HepG2 (cell line): Measurements from ENCODE around the gene AKAP1. TPM values are rescaled to one million over a fixed set of nuclear protein-coding genes. Genes with fewer than 3 reads are reported as not detected.

Experiments used
- AHR ChIP-seq: IDR thresholded peaks from 2 replicates; pipeline ENCODE4 v1.6.1; 2018; ENCODE audit warnings: missing genetic modification reagents, missing compliant biosample characterization
- ARNT2 ChIP-seq: sonication (generic); formaldehyde crosslinking; IDR thresholded peaks from 2 replicates; pipeline ENCODE4 v1.8.0; 2022; ENCODE audit warnings: mild to moderate bottlenecking, low read depth, missing genetic modification reagents, moderate library complexity
- CHCHD3 ChIP-seq: sonication (generic); formaldehyde crosslinking; IDR thresholded peaks from 2 replicates; pipeline ENCODE4 v1.8.0; 2022; ENCODE audit warnings: mild to moderate bottlenecking, missing genetic modification reagents, moderate library complexity
- DMAP1 ChIP-seq: IDR thresholded peaks from 2 replicates; pipeline ENCODE4 v1.6.1; 2016
- DR1 ChIP-seq: sonication (generic); formaldehyde crosslinking; IDR thresholded peaks from 2 replicates; pipeline ENCODE4 v1.8.0; 2021; ENCODE audit warnings: mild to moderate bottlenecking, missing genetic modification reagents, inconsistent platforms
- ETV6 ChIP-seq: sonication (generic); formaldehyde crosslinking; conservative IDR thresholded peaks from 2 replicates; pipeline ENCODE4 v1.4.0; 2020; ENCODE audit warnings: missing genetic modification reagents
- HNRNPL ChIP-seq: fragments of 200-400 bp; formaldehyde crosslinking; IDR thresholded peaks from 2 replicates; pipeline ENCODE4 v1.6.1; 2017; ENCODE audit warnings: mild to moderate bottlenecking, low read depth, low read length
- KDM4B ChIP-seq: sonication (generic); formaldehyde crosslinking; IDR thresholded peaks from 2 replicates; pipeline ENCODE4 v1.4.0; 2020; ENCODE audit warnings: missing genetic modification reagents
- MIXL1 ChIP-seq: IDR thresholded peaks from 2 replicates; pipeline ENCODE4 v1.6.1; 2016
- MLXIP ChIP-seq: sonication (generic); formaldehyde crosslinking; IDR thresholded peaks from 2 replicates; pipeline ENCODE4 v1.9.0; 2021; ENCODE audit warnings: missing genetic modification reagents, borderline replicate concordance
- NFIC ChIP-seq: IDR thresholded peaks from 2 replicates; pipeline ENCODE4 v1.6.1; 2012; ENCODE audit warnings: mild to moderate bottlenecking, low read length, inconsistent platforms
- PAWR ChIP-seq: sonication (generic); formaldehyde crosslinking; IDR thresholded peaks from 2 replicates; pipeline ENCODE4 v1.4.0; 2020; ENCODE audit warnings: missing genetic modification reagents, mild to moderate bottlenecking, borderline replicate concordance
- PHF21A ChIP-seq: sonication (generic); formaldehyde crosslinking; IDR thresholded peaks from 2 replicates; pipeline ENCODE4 v1.5.0; 2020; ENCODE audit warnings: mild to moderate bottlenecking, missing genetic modification reagents
- REPIN1 ChIP-seq: sonication (generic); formaldehyde crosslinking; IDR thresholded peaks from 2 replicates; pipeline ENCODE4 v1.8.0; 2022; ENCODE audit warnings: missing genetic modification reagents, low read depth, mild to moderate bottlenecking, borderline replicate concordance
- RXRB ChIP-seq: IDR thresholded peaks from 2 replicates; pipeline ENCODE4 v1.6.1; 2016; ENCODE audit warnings: borderline replicate concordance, missing genetic modification reagents, missing compliant biosample characterization
- SAP130 ChIP-seq: IDR thresholded peaks from 2 replicates; pipeline ENCODE4 v1.6.1; 2016; ENCODE audit warnings: low read depth
- SKI ChIP-seq: fragments of 450-650 bp; IDR thresholded peaks from one replicate; pipeline ENCODE4 v1.6.1; 2018; ENCODE audit warnings: mild to moderate bottlenecking; ENCODE audit not compliant: partially characterized antibody
- SMYD3 ChIP-seq: sonication (generic); formaldehyde crosslinking; IDR thresholded peaks from 2 replicates; pipeline ENCODE4 v1.8.1; 2023; ENCODE audit warnings: mild to moderate bottlenecking, missing genetic modification reagents
- ZBTB1 ChIP-seq: sonication (generic); formaldehyde crosslinking; IDR thresholded peaks from 2 replicates; pipeline ENCODE4 v1.4.0; 2020; ENCODE audit warnings: missing genetic modification reagents, borderline replicate concordance
- ZFP36 ChIP-seq: fragments of 150-350 bp; IDR thresholded peaks from 2 replicates; pipeline ENCODE4 v1.6.1; 2018; ENCODE audit warnings: borderline replicate concordance, low read length, low read depth; ENCODE audit not compliant: partially characterized antibody
- ZFP82 ChIP-seq: sonication (generic); formaldehyde crosslinking; IDR thresholded peaks from 2 replicates; pipeline ENCODE4 v1.5.1; 2020; ENCODE audit warnings: mild to moderate bottlenecking, missing genetic modification reagents, borderline replicate concordance
- ZMAT3 ChIP-seq: sonication (generic); formaldehyde crosslinking; conservative IDR thresholded peaks from 2 replicates; pipeline ENCODE4 v1.7.0; 2021; ENCODE audit warnings: missing genetic modification reagents
- ZMYM3 ChIP-seq: sonication (generic); formaldehyde crosslinking; IDR thresholded peaks from 2 replicates; pipeline ENCODE4 v1.5.1; 2020; ENCODE audit warnings: mild to moderate bottlenecking, missing genetic modification reagents
- ZNF143 ChIP-seq: sonication (generic); formaldehyde crosslinking; IDR thresholded peaks from 2 replicates; pipeline ENCODE4 v1.4.0; 2020; ENCODE audit warnings: missing genetic modification reagents
- ZNF547 ChIP-seq: sonication (generic); formaldehyde crosslinking; IDR thresholded peaks from 2 replicates; pipeline ENCODE4 v1.5.1; 2020; ENCODE audit warnings: mild to moderate bottlenecking, missing genetic modification reagents
- ZNF776 ChIP-seq: sonication (generic); formaldehyde crosslinking; IDR thresholded peaks from 2 replicates; pipeline ENCODE4 v1.4.0; 2020; ENCODE audit warnings: mild to moderate bottlenecking, missing genetic modification reagents
- ZNF839 ChIP-seq: sonication (generic); formaldehyde crosslinking; IDR thresholded peaks from 2 replicates; pipeline ENCODE4 v1.4.0; 2020; ENCODE audit warnings: missing genetic modification reagents, mild to moderate bottlenecking, borderline replicate concordance
- ZNF879 ChIP-seq: sonication (generic); formaldehyde crosslinking; IDR thresholded peaks from 2 replicates; pipeline ENCODE4 v1.8.1; 2023; ENCODE audit warnings: missing genetic modification reagents
- polyA plus RNA-seq, 8 experiments: library from polyadenylated mRNA; depleted of rRNA in 3 of 8; stranded (reverse) in 7 of 8; unstranded in 1 of 8; fragments of >200 nt; fragmentation: Illumina TruSeq in 4 of 8; extraction: Trizol in 4 of 8; gene quantifications; 2 replicates each; pipeline versions ENCODE4 v1.2.1 to v1.2.3, GENCODE V29; 2011 to 2016; ENCODE audit warnings: low read depth in 4 of 8, missing spikeins in 1 of 8, mixed read lengths in 1 of 8; ENCODE audit not compliant: insufficient read depth in 1 of 8
- total RNA-seq, 5 experiments: library from RNA; depleted of rRNA; stranded (reverse); fragments of >200 nt; fragmentation: Illumina TruSeq; extraction: Trizol; gene quantifications; 2 replicates each; pipeline ENCODE4 v1.2.3, GENCODE V29; 2016; ENCODE audit warnings: low read depth in 1 of 5
- TF ChIP-seq, protein P1 (sequence below): sonication (generic); formaldehyde crosslinking; conservative IDR thresholded peaks from 2 replicates; pipeline ENCODE4 v1.8.0; 2022; ENCODE audit warnings: low read depth, missing genetic modification reagents

Gene AKAP1
- total and polyA plus RNA-seq, 2 of the 13 experiments (the other 11 are each of a cell fraction or from before 2014, with no cell fraction given): 101 to 131 TPM

GRCh38 chr17:57085448-57086068 lies 512 bp downstream of the AKAP1 start (continued):
- peak; percentile 62; the same call in 1 of the 2 replicates for TF ChIP-seq ZNF839 (CRISPR knock-in tag)
- peak; percentile 73; the same call in 1 of the 2 replicates for TF ChIP-seq MLXIP (CRISPR knock-in tag)
- no peak; the same call in 1 of the 2 replicates for TF ChIP-seq ZFP82 (CRISPR knock-in tag)
- no peak for TF ChIP-seq CHCHD3 (CRISPR knock-in tag)
- peak; percentile 66 for TF ChIP-seq ZNF879 (CRISPR knock-in tag)
- no peak for TF ChIP-seq PAWR (CRISPR knock-in tag)
- TF ChIP-seq ZNF547 (CRISPR knock-in tag): 0 out of 2 replicates have a peak, but pooled peaks have one; percentile 91
- TF ChIP-seq DMAP1: peak; percentile 86
- 0 out of 2 replicates have a peak, but pooled peaks have one; percentile 11 for TF ChIP-seq AHR (CRISPR knock-in tag)
- TF ChIP-seq ARNT2 (CRISPR knock-in tag): no peak; the same call in 1 of the 2 replicates
- TF ChIP-seq ZMYM3 (CRISPR knock-in tag): no peak
- peak; percentile 4; the same call in 1 of the 2 replicates for TF ChIP-seq ZBTB1 (CRISPR knock-in tag)
- TF ChIP-seq SKI: peak; percentile 97
- peak; percentile 93 for TF ChIP-seq SAP130 (CRISPR knock-in tag)
- TF ChIP-seq DR1 (CRISPR knock-in tag): peak; percentile 82
- 0 out of 2 replicates have a peak, but pooled peaks have one; percentile 42 for TF ChIP-seq MIXL1 (CRISPR knock-in tag)
- peak; percentile 88 for TF ChIP-seq HNRNPL
- TF ChIP-seq REPIN1: peak; percentile 79
- peak; percentile 94; the same call in 1 of the 2 replicates for TF ChIP-seq ZNF776 (CRISPR knock-in tag)
- TF ChIP-seq RXRB: peak; percentile 94
- TF ChIP-seq ZFP36: no peak
- TF ChIP-seq, protein P1, sequence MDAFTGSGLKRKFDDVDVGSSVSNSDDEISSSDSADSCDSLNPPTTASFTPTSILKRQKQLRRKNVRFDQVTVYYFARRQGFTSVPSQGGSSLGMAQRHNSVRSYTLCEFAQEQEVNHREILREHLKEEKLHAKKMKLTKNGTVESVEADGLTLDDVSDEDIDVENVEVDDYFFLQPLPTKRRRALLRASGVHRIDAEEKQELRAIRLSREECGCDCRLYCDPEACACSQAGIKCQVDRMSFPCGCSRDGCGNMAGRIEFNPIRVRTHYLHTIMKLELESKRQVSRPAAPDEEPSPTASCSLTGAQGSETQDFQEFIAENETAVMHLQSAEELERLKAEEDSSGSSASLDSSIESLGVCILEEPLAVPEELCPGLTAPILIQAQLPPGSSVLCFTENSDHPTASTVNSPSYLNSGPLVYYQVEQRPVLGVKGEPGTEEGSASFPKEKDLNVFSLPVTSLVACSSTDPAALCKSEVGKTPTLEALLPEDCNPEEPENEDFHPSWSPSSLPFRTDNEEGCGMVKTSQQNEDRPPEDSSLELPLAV: no peak
- TF ChIP-seq ETV6 (CRISPR knock-in tag): no peak
- TF ChIP-seq NFIC: peak; percentile 87; the same call in 1 of the 2 replicates
- TF ChIP-seq SMYD3 (CRISPR knock-in tag): 0 out of 2 replicates have a peak, but pooled peaks have one; percentile 29
- TF ChIP-seq ZNF143 (CRISPR knock-in tag): peak; percentile 52; the same call in 1 of the 2 replicates
- peak; percentile 94 for TF ChIP-seq PHF21A (CRISPR knock-in tag)
- TF ChIP-seq ZMAT3 (CRISPR knock-in tag): no peak; the same call in 1 of the 2 replicates
- TF ChIP-seq KDM4B (CRISPR knock-in tag): peak; percentile 90
